HL-60 (cell line): Measurements from ENCODE around the gene GTPBP1.

Experiments
- DNase-seq, 2 experiments: peaks; one replicate each; pipeline ENCODE4 v3.0.0-alpha.2; 2010 to 2020; ENCODE audit warnings: low read depth in 1 of 2, low spot score in 1 of 2
- H3K27ac ChIP-seq: fragments of 250-450 bp; sonication (Bioruptor Pico); replicated peaks from 2 replicates; pipeline ENCODE4 v1.5.1; 2020; ENCODE audit warnings: mild to moderate bottlenecking, moderate library complexity
- H3K27me3 ChIP-seq: fragments of 250-450 bp; sonication (Bioruptor Pico); 2 replicates; pipeline ENCODE4 v1.5.1; 2021; ENCODE audit warnings: mild to moderate bottlenecking, moderate library complexity; ENCODE audit not compliant: insufficient read depth, poor library complexity, severe bottlenecking
- H3K4me3 ChIP-seq: replicated peaks from 2 replicates; pipeline ENCODE4 v1.5.1; 2011; ENCODE audit warnings: mild to moderate bottlenecking, control low read depth, low read length; ENCODE audit not compliant: insufficient read depth
- CTCF ChIP-seq: IDR thresholded peaks from one replicate; pipeline ENCODE4 v1.5.1; 2011; ENCODE audit warnings: low read length, control low read depth, inconsistent platforms; ENCODE audit not compliant: insufficient read depth
- GABPA ChIP-seq: IDR thresholded peaks from 2 replicates; pipeline ENCODE4 v1.6.1; 2012; ENCODE audit warnings: low read depth
- POLR2AphosphoS5 ChIP-seq: IDR thresholded peaks from 2 replicates; pipeline ENCODE4 v1.6.1; 2012; ENCODE audit warnings: low read depth
- REST ChIP-seq: IDR thresholded peaks from 2 replicates; pipeline ENCODE4 v1.6.1; 2012; ENCODE audit warnings: low read depth; ENCODE audit not compliant: insufficient replicate concordance
- SPI1 ChIP-seq: IDR thresholded peaks from 2 replicates; pipeline ENCODE4 v1.6.1; 2012; ENCODE audit warnings: low read depth, mild to moderate bottlenecking, borderline replicate concordance

The GTPBP1 gene

GRCh38 chr22:38739300-38740055 is 33.7 kb downstream of the GTPBP1 start:
- H3K27ac ChIP-seq = no peak overlapping the region
- no peak for DNase-seq
- no peak for TF ChIP-seq SPI1
- no peak; the same call in 1 of the 2 replicates for TF ChIP-seq POLR2AphosphoS5
- TF ChIP-seq GABPA = no peak
- TF ChIP-seq REST = no peak
- no peak for TF ChIP-seq CTCF
- H3K27me3 ChIP-seq = no peaks in the 10 kb centered on the region
- H3K4me3 ChIP-seq = no peak overlapping the region

- TF ChIP-seq CTCF = no peak
- no peak for TF ChIP-seq SPI1
- no peak; the same call in 1 of the 2 replicates for TF ChIP-seq POLR2AphosphoS5
- TF ChIP-seq GABPA = no peak
- TF ChIP-seq REST = no peak
- H3K27me3 ChIP-seq = no peaks in the 10 kb centered on the region
- H3K4me3 ChIP-seq = no peak overlapping the region
- no peak for DNase-seq
- H3K27ac ChIP-seq = no peak overlapping the region
Measured at GRCh38 chr22:38740116-38740723, 34.5 kb downstream of the GTPBP1 start.

GRCh38 chr22:38740754-38741153 is 35.0 kb downstream of the GTPBP1 start:
- Histone ChIP-seq H3K4me3 (no peak overlapping the region), H3K27me3 (no peaks in the 10 kb centered on the region), H3K27ac (no peak overlapping the region)
- TF ChIP-seq SPI1 (no peak), REST (no peak), POLR2AphosphoS5 (no peak), GABPA (no peak), CTCF (no peak)
- no peak for DNase-seq
